HUDEP-2 (cell line): Measurements from ENCODE around the gene TLCD5.

ENCODE experiments used
- DNase-seq, 76 experiments: peaks; one replicate each; lab custom pipeline; 2025; ENCODE audit not compliant: unreplicated experiment in 76 of 76; lab: John Stamatoyannopoulos, UW

The TLCD5 gene

GRCh38 chr11:120335908-120336640 lies 11.0 kb downstream of the TLCD5 start, which contains the start of gene ARHGEF12:
Gene ARHGEF12, plus strand, starts transcription at chr11:120336413. Its CDS starts 831 bp downstream, at chr11:120337244.
- DNase-seq: peak in 75 of 76 experiments; percentile 41 to 92 (median 85)

GRCh38 chr11:120336641-120337354 lies 11.7 kb downstream of the TLCD5 start:
- DNase-seq: peak in 32 of 76 experiments; percentile 5 to 64 (median 32)

DNA sequence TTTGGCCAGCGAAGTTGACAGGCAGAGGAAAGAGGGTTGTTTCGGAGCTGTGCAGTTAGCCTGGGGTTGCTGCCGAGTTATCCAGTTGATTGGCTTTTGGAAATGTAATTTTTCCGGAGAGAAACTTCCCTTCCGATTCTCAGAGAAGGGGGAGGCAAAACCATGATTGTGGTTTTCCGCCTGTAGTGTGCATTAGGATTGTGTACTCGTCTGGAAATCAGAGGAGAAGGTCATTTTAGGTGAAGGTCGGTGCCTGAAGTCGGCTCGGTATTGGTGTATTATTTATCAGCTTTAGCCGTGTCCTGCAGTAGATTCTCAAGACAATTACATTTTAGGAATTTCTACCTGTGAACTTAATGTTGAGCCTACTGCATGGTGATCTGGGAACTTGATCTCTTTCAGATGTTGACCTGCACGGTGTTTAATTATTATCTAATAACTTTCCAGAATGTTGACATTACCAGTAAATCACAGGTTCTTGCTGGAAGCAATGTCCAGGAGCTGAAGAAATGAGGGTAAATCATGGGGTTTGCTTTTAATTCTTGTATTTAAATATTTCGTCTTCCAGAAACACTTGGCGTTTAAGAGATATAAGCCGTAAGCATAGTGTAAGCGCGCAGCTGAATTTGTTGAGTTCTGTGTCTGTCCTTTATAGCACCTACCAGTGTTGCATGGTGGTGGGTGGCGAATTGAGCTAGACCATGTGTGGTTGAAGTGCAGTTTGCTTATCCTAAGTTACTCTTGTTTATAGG lies 12.4 kb downstream of the TLCD5 start:
- peak in 8 of 76 experiments; percentile 7 to 32 (median 17) for DNase-seq

DNA sequence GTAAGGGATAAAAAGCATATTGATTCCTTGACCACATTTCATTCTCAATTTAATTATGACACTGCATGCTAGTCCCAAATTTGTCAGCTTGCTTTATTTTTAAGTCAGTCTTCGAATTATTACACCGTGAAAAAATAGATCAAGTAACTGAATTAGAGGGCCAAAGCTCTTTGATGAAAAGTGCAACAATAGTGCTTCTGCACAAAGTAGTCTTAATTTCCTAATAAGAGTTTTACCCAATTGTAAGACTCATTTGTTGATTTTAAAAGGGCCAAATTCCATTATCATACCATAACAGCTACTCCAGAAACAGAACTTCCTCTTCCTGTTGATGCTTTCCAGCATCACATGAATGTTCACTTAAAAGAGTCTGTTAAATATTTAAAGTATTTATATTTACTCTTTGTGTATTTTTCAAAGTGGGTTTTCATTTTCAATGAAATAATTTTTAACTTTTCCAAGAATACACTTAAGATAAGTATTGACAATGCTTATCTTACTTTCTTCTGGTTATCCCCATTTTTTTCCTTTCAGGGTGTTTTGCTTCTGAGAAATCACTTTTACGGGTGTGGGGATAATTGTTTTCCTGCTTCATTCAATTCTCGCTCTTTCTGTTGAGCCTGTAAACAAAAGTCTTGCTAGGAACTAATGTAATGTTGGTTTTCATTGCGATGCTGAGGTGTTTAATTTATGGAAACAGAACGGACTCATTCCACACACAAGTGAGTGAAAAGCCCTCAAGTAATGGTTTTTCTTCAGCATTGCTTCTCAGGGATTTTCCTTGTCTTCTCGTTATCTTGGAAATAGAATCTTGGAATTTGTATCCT lies 13.2 kb downstream of the TLCD5 start:
- peak in 2 of 76 experiments; percentile 28 to 35 for DNase-seq

GRCh38 chr11:120339394-120339890 lies 14.3 kb downstream of the TLCD5 start:
- DNase-seq: peak in 73 of 76 experiments; percentile 35 to 96 (median 77)

DNA sequence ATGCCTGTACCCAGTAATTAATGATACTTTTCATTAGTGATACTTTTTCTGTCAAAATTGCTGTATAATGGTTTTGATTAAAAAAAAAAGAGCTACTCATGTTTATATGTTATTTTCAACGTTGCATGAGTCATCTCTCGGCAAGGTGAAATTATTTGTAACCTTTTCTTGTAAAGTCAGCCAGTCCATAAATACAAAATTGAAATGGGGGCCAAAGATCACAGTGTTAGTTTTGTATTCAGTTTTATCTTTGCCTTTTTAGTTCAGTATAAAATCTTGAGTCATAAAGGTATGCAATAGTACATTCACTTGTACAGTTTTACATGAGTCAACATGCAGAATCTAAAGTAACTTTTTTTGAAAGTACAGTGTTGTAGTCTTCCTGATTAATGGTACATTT lies 15.4 kb downstream of the TLCD5 start:
- DNase-seq: no peak

DNA sequence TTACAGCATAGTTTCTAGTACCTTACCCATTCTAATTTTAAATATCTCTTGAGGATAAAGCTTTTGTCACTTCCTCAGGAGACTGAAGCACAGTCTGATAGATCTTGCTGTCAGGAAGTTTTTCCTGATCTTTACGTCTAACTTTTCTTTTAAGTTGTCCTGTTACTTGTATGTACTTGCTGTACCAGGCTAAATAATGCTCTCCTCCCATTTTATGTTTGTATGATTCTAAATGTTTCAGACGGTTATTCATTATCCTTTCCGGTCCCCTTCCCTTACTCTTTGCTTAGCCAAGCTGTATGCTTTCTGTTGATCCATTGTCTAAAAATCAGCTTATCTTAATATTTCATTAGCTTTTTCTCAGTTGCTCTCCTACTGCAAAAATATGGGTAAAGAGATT lies 17.1 kb downstream of the TLCD5 start:
- no peak for DNase-seq

GRCh38 chr11:120342678-120343077 lies 17.6 kb downstream of the TLCD5 start:
- DNase-seq: no peak

GRCh38 chr11:120343429-120343828 lies 18.3 kb downstream of the TLCD5 start:
- no peak for DNase-seq

DNA sequence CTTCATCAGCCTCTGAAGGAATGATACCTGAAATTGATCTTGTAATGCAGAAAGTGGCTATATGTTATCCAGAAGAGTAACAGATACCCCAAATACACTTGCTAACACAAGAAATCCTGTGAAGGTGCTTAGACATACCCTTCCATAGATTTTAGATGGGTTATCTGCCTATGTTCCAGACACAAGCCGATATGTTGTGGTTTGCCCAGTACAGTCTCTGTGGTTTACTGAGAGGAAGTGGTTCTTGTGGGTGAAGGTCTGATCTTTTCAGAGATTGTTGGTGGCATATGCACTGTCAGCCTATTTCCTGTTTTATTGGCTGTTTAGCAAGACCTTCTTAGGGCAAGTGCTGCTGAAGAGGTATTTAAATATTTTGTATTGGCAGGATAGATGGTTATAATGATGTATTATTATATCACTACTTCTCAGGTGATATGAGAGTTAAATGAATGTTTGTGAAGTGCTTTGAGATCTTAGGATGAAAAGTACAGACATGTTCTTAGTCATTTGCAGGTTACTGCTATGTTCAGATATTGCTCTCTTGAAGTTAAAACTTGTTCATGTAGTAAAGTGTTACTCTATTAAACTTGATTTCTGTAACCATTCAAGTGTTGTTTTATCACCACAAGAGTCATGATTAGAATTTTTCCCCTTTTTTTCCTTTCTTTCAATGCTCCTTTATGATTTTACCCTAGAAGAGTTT lies 19.4 kb downstream of the TLCD5 start:
- DNase-seq: peak in 50 of 76 experiments; percentile 5 to 81 (median 54)

- DNase-seq: peak in 3 of 76 experiments; percentile 11 to 34 (median 13)
Measured at GRCh38 chr11:120346233-120346632, 21.1 kb downstream of the TLCD5 start.

GRCh38 chr11:120350637-120351036 lies 25.5 kb downstream of the TLCD5 start:
- DNase-seq: no peak

- DNase-seq: peak in 12 of 76 experiments; percentile 1 to 23 (median 15)
Measured at GRCh38 chr11:120352405-120352804, 27.3 kb downstream of the TLCD5 start.

DNA sequence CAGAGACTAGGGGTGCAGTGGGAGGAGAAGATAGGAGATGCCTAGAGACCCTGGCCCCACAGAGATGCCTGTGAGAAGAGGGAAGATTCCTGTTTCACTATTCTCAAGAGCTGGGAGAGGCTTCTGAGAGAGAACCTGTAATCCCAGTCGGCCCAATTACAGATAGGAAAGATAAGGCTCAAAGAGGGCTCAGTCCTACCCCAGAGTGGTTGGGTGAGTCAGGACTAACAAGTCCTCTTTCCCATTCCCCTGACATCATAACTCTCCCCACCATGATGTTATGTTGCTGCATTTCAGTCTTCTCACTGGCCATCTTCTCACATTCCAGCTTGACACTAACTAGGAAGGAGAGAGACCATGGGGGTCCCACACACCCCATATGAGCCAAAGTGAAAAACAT lies 29.0 kb downstream of the TLCD5 start:
- DNase-seq: no peak

GRCh38 chr11:120354779-120355178 lies 29.7 kb downstream of the TLCD5 start:
- DNase-seq: no peak

GRCh38 chr11:120357620-120358019 lies 32.5 kb downstream of the TLCD5 start:
- no peak for DNase-seq

DNA sequence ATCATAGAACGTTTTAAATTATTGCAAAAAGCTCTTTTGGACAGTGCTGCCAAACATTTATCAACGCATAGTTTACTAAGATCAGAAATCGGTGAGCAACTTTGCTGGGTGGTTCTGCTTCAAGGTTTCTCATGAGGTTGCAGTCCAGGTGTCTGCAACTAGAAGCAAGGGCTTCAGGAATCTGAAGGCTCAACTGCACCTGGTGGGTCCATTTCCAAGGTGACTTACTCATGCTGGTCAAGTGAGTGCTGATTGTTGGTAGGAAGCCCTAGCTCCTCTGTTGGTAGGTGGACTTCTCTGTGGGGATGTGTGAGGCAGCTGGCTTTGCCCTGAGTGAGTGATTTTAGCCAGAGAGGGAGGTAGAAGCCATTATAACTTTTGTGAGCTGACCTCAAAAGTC lies 33.6 kb downstream of the TLCD5 start:
- DNase-seq: no peak

DNA sequence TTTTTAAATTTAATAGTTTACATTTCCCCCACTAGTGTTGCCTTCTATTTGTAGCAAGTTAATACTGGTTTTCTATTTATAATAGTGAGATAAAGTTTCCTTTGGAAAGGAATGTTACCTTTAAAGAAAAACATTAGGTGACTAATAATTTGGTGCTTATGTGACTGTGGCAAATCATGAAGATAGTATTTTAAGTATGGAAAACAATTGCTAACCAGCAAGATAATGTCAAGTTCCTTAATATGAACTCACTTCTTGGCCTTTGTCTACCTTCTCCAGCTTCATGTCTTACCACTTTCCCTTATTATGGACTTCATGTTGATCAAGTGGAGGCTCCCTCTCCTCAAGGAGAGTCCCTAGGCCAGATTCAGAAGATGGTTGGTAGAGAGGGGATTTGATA lies 38.3 kb downstream of the TLCD5 start:
- no peak for DNase-seq

GRCh38 chr11:120365512-120365911 lies 40.4 kb downstream of the TLCD5 start:
- DNase-seq: no peak
